K562 (cell line): Measurements from ENCODE around the gene XPO6. TPM values are rescaled to one million over a fixed set of nuclear protein-coding genes. Genes with fewer than 3 reads are reported as not detected.

Experiments used
- ATAC-seq: fragments of 200-7000 bp; cut with Tn5 transposase; 3 replicates; pipeline ENCODE4 v1.9.1; 2020; ENCODE audit warnings: moderate library complexity
- BruUV-seq: library from RNA; stranded (reverse); fragments of 400-500 nt; replicated peaks from 2 replicates; lab custom pipeline; 2021; lab: Mats Ljungman, UMichigan
- CTCF ChIA-PET: fragments of 300-600 bp; formaldehyde crosslinking; extraction: SDS; loops from one replicate; lab custom pipeline; 2021; ENCODE audit warnings: low intra/inter-chr PET ratio; lab: Yijun Ruan, JAX
- POLR2A ChIA-PET: fragments of 300-600, 350-650 bp; sonication (Branson Sonifier 250); formaldehyde crosslinking; extraction: SDS; loops from one replicate; lab custom pipeline; 2021; ENCODE audit warnings: antibody characterized with exemption, inconsistent platforms; lab: Yijun Ruan, JAX
- DNase-seq, 4 experiments: peaks; one replicate each; pipeline versions ENCODE4 v3.0.0 to v3.0.0-alpha.2; 2011 to 2018; ENCODE audit warnings: low spot score in 3 of 4, mixed read lengths in 3 of 4; ENCODE audit errors: extremely low read depth in 1 of 4
- FAIRE-seq: peaks from 2 replicates; lab custom pipeline; 2011; peaks lifted over from hg19 to GRCh38; lab: Jason Lieb, UNC
- H2AFZ ChIP-seq: 2 replicates; pipeline ENCODE4 v1.6.0; 2011; ENCODE audit warnings: low read depth, low read length, control low read depth, inconsistent platforms
- H3K27ac ChIP-seq: fragments of 200-600 bp; 3 replicates; pipeline ENCODE4 v1.8.0; 2011; ENCODE audit warnings: low read depth, mild to moderate bottlenecking, control low read depth, inconsistent platforms, low read length, moderate library complexity, mixed read lengths; ENCODE audit errors: extremely low read depth
- H3K27me3 ChIP-seq, 2 experiments: fragments of 300-600 bp in 1 of 2; 2 replicates in 1 of 2; 3 replicates in 1 of 2; pipeline versions ENCODE4 v1.6.0 to v1.8.0; 2011; ENCODE audit warnings: inconsistent platforms in 2 of 2, low read length in 2 of 2, mild to moderate bottlenecking in 1 of 2, mixed read lengths in 1 of 2, moderate library complexity in 1 of 2; ENCODE audit not compliant: control insufficient read depth in 2 of 2, insufficient read depth in 2 of 2
- H3K36me3 ChIP-seq: fragments of 300-600 bp; 3 replicates; pipeline ENCODE4 v1.8.0; 2011; ENCODE audit warnings: mild to moderate bottlenecking, low read length, inconsistent platforms; ENCODE audit not compliant: control insufficient read depth, insufficient read depth
- H3K4me1 ChIP-seq, 2 experiments: fragments of 200-600 bp in 1 of 2; replicated peaks in 1 of 2; 2 replicates in 1 of 2; 3 replicates in 1 of 2; pipeline versions ENCODE4 v1.5.1 to v1.8.0; 2011; ENCODE audit warnings: inconsistent platforms in 2 of 2, low read length in 2 of 2, mild to moderate bottlenecking in 1 of 2, mixed read lengths in 1 of 2, moderate library complexity in 1 of 2; ENCODE audit not compliant: control insufficient read depth in 2 of 2, insufficient read depth in 2 of 2
- H3K4me2 ChIP-seq: 2 replicates; pipeline ENCODE4 v1.6.1; 2011; ENCODE audit warnings: low read length, control low read depth, inconsistent platforms, mixed read lengths; ENCODE audit not compliant: insufficient read depth
- H3K4me3 ChIP-seq: fragments of 200-600 bp; sonication (generic), shearing (Covaris generic); 2 replicates; pipeline ENCODE4 v1.5.1; 2016; ENCODE audit warnings: control low read depth, inconsistent platforms
- H3K79me2 ChIP-seq: fragments of 200-600 bp; 3 replicates; pipeline ENCODE4 v1.8.0; 2011; ENCODE audit warnings: low read length, inconsistent platforms; ENCODE audit not compliant: control insufficient read depth, insufficient read depth
- H3K9ac ChIP-seq, 2 experiments: 2 replicates each; pipeline versions ENCODE4 v1.6.0 to v1.6.1; 2011; ENCODE audit warnings: low read depth in 2 of 2, low read length in 2 of 2, control low read depth in 1 of 2, inconsistent platforms in 1 of 2, mild to moderate bottlenecking in 1 of 2, mixed read lengths in 1 of 2; ENCODE audit not compliant: insufficient read depth in 1 of 2
- H3K9me1 ChIP-seq: one replicate; pipeline ENCODE4 v1.6.0; 2011; ENCODE audit warnings: inconsistent platforms, mild to moderate bottlenecking, low read length, moderate library complexity; ENCODE audit not compliant: control insufficient read depth, insufficient read depth
- H3K9me3 ChIP-seq: replicated peaks from 2 replicates; pipeline ENCODE4 v1.5.1; 2011; ENCODE audit warnings: low read depth, low read length, inconsistent platforms; ENCODE audit not compliant: control insufficient read depth, insufficient read depth
- H4K20me1 ChIP-seq: replicated peaks from 2 replicates; pipeline ENCODE4 v1.6.1; 2011; ENCODE audit warnings: low read length, inconsistent platforms, mixed read lengths; ENCODE audit not compliant: control insufficient read depth, insufficient read depth
- BHLHE40 ChIP-seq: IDR thresholded peaks from 2 replicates; pipeline ENCODE4 v1.6.1; 2011; ENCODE audit warnings: low read length, improper control_type of control experiment
- CEBPG ChIP-seq, 3 experiments: fragments of 200-800 bp in 1 of 3; sonication (Bioruptor generic) in 1 of 3; sonication (generic) in 1 of 3; formaldehyde crosslinking in 1 of 3; IDR thresholded peaks in 2 of 3; conservative IDR thresholded peaks in 1 of 3; 2 replicates each; pipeline versions ENCODE4 v1.6.1 to v1.8.0; 2016 to 2022; ENCODE audit warnings: missing compliant biosample characterization in 2 of 3, missing genetic modification characterization in 2 of 3, mild to moderate bottlenecking in 1 of 3, missing genetic modification reagents in 1 of 3
- FOSL1 ChIP-seq: fragments of 200-800 bp; sonication (Bioruptor generic); conservative IDR thresholded peaks from 2 replicates; pipeline ENCODE4 v1.6.1; 2016; ENCODE audit warnings: missing genetic modification characterization, missing compliant biosample characterization
- JUND ChIP-seq, 2 experiments: IDR thresholded peaks; 2 replicates in 1 of 2; 3 replicates in 1 of 2; pipeline ENCODE4 v1.6.1; 2011; ENCODE audit warnings: borderline replicate concordance in 2 of 2, low read depth in 2 of 2, low read length in 2 of 2, improper control_type of control experiment in 1 of 2, missing biosample characterization in 1 of 2, missing genetic modification characterization in 1 of 2, missing genetic modification reagents in 1 of 2
- WGBS: fragments of 100-300 bp; shearing (Covaris generic); methylation state at CpG from one replicate; pipeline ENCODE4 v1.1.6; 2016; ENCODE audit warnings: low coverage, mixed read lengths; ENCODE audit not compliant: insufficient coverage; ENCODE audit errors: missing lambda C conversion rate; 5-methylcytosine and 5-hydroxymethylcytosine counted together
- in situ Hi-C: fragments of 300-500 bp; cut with MboI; formaldehyde crosslinking; loops from 4 replicates; pipeline ENCODE4 v1.15.0; 2018; ENCODE audit warnings: inconsistent platforms, mixed read lengths
- intact Hi-C: fragments of 100-400 bp; cut with micrococcal nuclease; formaldehyde crosslinking; loops from 2 replicates; pipeline ENCODE4 v1.14.2; 2022
- polyA plus RNA-seq, 8 experiments: library from polyadenylated mRNA; depleted of rRNA in 4 of 8; stranded (reverse) in 5 of 8; unstranded in 3 of 8; fragments of >200 nt; fragmentation: Nextera tagmentation in 2 of 8; fragmentation: Illumina TruSeq in 1 of 8; extraction: Ambion mirVana in 2 of 8; extraction: Trizol in 1 of 8; gene quantifications; 2 replicates each; pipeline versions ENCODE4 v1.2.1 to v1.2.3, GENCODE V29; 2011 to 2014; ENCODE audit warnings: inconsistent platforms in 1 of 8, missing spikeins in 1 of 8
- total RNA-seq, 7 experiments: library from RNA; depleted of rRNA in 6 of 7; stranded (reverse); fragments of >200 nt in 6 of 7; fragmentation: Illumina TruSeq in 2 of 7; extraction: Trizol in 2 of 7; gene quantifications; 2 replicates each; pipeline versions ENCODE4 v1.2.1 to v1.2.3, GENCODE V29; 2011 to 2021; ENCODE audit warnings: low replicate concordance in 1 of 7
- TF ChIP-seq, protein P1 (sequence below), 2 experiments: fragments of 450-650 bp in 1 of 2; sonication (generic) in 1 of 2; formaldehyde crosslinking in 1 of 2; IDR thresholded peaks in 1 of 2; conservative IDR thresholded peaks in 1 of 2; 2 replicates each; pipeline versions ENCODE4 v1.6.1 to v1.8.1; 2016 to 2023; ENCODE audit warnings: mild to moderate bottlenecking in 2 of 2, moderate library complexity in 2 of 2, inconsistent platforms in 1 of 2, missing genetic modification reagents in 1 of 2
- TF ChIP-seq, protein P2 (sequence below): fragments of 450-650 bp; formaldehyde crosslinking; conservative IDR thresholded peaks from 2 replicates; pipeline ENCODE4 v1.4.0; 2022; ENCODE audit warnings: mild to moderate bottlenecking, missing genetic modification characterization
- TF ChIP-seq, protein P3 (sequence below): fragments of 450-650 bp; formaldehyde crosslinking; IDR thresholded peaks from 2 replicates; pipeline ENCODE4 v1.4.0; 2020; ENCODE audit warnings: mild to moderate bottlenecking, moderate library complexity

XPO6 gene
- total and polyA plus RNA-seq, 9 of the 15 experiments (the other 6 are each of a cell fraction or from before 2014, with no cell fraction given): 11.2 to 196 (median 119) TPM

DNA sequence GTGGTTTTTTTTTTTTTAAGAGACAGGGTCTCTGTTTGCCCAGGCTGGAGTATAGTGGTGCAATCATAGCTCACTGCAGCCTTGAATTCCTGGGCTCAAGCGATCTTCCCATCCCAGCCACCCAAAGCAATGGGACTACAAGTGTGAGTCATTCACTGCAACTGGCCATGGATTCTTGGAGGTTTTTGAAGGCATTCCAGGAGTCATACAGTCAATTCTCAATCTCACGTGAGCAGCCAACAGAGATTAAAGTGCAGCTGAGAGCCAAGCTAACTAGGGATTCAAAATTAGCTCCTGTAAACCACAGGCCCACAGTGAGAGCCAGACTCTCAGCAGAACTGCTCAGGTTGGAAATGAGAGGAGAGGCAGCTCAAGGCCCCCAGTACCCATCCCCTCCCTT lies 30.2 kb downstream of the XPO6 start:
- 20% methylated on average over 2 of the region's 2 CpGs for WGBS
- peaks cover 6 to 42% of the 10 kb centered on the region in 2 experiments for H3K4me1 ChIP-seq
- POLR2A ChIA-PET: no interaction called here
- no peak for FAIRE-seq
- peaks cover 64% of the 10 kb centered on the region for H3K36me3 ChIP-seq
- TF ChIP-seq, protein P1, sequence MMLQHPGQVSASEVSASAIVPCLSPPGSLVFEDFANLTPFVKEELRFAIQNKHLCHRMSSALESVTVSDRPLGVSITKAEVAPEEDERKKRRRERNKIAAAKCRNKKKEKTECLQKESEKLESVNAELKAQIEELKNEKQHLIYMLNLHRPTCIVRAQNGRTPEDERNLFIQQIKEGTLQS (IDR thresholded peaks at IDR 0.05): peak; percentile 43; the same call in 1 of the 2 replicates
- TF ChIP-seq, protein P1 (CRISPR knock-in tag; conservative IDR thresholded peaks at IDR 0.05): no peak
- TF ChIP-seq, protein P2, sequence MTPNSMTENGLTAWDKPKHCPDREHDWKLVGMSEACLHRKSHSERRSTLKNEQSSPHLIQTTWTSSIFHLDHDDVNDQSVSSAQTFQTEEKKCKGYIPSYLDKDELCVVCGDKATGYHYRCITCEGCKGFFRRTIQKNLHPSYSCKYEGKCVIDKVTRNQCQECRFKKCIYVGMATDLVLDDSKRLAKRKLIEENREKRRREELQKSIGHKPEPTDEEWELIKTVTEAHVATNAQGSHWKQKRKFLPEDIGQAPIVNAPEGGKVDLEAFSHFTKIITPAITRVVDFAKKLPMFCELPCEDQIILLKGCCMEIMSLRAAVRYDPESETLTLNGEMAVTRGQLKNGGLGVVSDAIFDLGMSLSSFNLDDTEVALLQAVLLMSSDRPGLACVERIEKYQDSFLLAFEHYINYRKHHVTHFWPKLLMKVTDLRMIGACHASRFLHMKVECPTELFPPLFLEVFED (CRISPR knock-in tag): no peak
- TF ChIP-seq FOSL1 (tag) (peak; percentile 68), BHLHE40 (peak; percentile 84), JUND (IDR thresholded peaks at IDR 0.05; ENCODE audit: borderline replicate concordance, low read depth, low read length) (peak; percentile 48; the same call in 1 of the 2 replicates), JUND (tag; IDR thresholded peaks at IDR 0.05; ENCODE audit: borderline replicate concordance, low read depth, low read length) (no peak), CEBPG (CRISPR knock-in tag; IDR thresholded peaks at IDR 0.05) (0 out of 2 replicates have a peak, but pooled peaks have one; percentile 8), CEBPG (tag; conservative IDR thresholded peaks at IDR 0.05 in 1 of 2, IDR thresholded peaks at IDR 0.05 in 1 of 2) (no peak)
- TF ChIP-seq, protein P3, sequence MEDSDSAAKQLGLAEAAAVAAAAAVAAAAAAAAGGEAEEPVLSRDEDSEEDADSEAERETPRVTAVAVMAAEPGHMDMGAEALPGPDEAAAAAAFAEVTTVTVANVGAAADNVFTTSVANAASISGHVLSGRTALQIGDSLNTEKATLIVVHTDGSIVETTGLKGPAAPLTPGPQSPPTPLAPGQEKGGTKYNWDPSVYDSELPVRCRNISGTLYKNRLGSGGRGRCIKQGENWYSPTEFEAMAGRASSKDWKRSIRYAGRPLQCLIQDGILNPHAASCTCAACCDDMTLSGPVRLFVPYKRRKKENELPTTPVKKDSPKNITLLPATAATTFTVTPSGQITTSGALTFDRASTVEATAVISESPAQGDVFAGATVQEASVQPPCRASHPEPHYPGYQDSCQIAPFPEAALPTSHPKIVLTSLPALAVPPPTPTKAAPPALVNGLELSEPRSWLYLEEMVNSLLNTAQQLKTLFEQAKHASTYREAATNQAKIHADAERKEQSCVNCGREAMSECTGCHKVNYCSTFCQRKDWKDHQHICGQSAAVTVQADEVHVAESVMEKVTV: no peak
- TF ChIP-seq, all 486 proteins: peak for 5
- no peaks in the 10 kb centered on the region for H3K27me3 ChIP-seq
- no peak overlapping the region for H3K4me2 ChIP-seq
- no peaks in the 10 kb centered on the region for H3K9me3 ChIP-seq
- no peak overlapping the region for H3K4me3 ChIP-seq
- DNase-seq (peak in 1 of 4 experiments; percentile 42), ATAC-seq (no peak)
- no peak overlapping the region for H2AFZ ChIP-seq
- H3K27ac ChIP-seq: no peak overlapping the region
- CTCF ChIA-PET: no interaction called here
- no TSS peak for BruUV-seq
- in situ Hi-C loops: no loop called here
- no peak overlapping the region for H3K9ac ChIP-seq
- intact Hi-C loops: no loop called here
- H4K20me1 ChIP-seq: peaks cover 31% of the 10 kb centered on the region
- H3K79me2 ChIP-seq: peaks cover 92% of the 10 kb centered on the region
- peaks cover 9% of the 10 kb centered on the region for H3K9me1 ChIP-seq
